Right lobe of liver (tissue), 4 donors: ENCODE results near the gene NFIA.

Experiments
- POLR2A ChIP-seq: fragments of 450-650 bp; IDR thresholded peaks from one replicate; pipeline ENCODE4 v1.6.1; 2017; ENCODE audit warnings: antibody characterized with exemption, mild to moderate bottlenecking
- TF ChIP-seq, protein P1 (sequence below), 4 donors: fragments of 200-600 bp in 3 of 4; fragments of 450-650 bp in 1 of 4; IDR thresholded peaks; one replicate each; pipeline versions ENCODE4 v1.5.1 to v1.8.0; 2016 to 2022; ENCODE audit warnings: antibody characterized with exemption in 4 of 4, mild to moderate bottlenecking in 2 of 4
- donor health status: DM: no; HTN: no; CAD: no.
- donor health status: DM: no; HTN: no; CAD: no.
- donor health status: DM: no; HTN: yes; CAD: no.

DNA sequence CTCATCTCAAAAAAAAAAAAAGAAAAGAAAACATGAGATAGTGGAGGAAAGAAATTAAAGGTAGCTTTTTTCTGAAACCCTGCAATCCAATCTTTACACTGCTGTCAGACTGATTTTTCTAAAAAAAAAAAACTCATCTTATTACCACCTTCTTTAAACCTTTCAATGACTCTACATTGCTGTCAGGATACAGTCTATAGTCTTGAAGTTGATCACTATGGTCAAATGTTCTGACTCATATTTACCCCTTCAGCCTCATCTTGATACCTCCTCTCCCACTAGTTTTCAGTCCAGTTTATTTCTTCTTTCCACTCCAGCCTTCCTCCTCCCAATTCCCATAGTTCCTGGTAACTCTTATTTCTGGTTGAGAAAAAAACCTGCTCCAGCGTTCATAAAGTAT is 17.7 kb upstream of the NFIA start:
- TF ChIP-seq, protein P1, sequence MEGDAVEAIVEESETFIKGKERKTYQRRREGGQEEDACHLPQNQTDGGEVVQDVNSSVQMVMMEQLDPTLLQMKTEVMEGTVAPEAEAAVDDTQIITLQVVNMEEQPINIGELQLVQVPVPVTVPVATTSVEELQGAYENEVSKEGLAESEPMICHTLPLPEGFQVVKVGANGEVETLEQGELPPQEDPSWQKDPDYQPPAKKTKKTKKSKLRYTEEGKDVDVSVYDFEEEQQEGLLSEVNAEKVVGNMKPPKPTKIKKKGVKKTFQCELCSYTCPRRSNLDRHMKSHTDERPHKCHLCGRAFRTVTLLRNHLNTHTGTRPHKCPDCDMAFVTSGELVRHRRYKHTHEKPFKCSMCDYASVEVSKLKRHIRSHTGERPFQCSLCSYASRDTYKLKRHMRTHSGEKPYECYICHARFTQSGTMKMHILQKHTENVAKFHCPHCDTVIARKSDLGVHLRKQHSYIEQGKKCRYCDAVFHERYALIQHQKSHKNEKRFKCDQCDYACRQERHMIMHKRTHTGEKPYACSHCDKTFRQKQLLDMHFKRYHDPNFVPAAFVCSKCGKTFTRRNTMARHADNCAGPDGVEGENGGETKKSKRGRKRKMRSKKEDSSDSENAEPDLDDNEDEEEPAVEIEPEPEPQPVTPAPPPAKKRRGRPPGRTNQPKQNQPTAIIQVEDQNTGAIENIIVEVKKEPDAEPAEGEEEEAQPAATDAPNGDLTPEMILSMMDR (IDR thresholded peaks at IDR 0.05) = no peak
- TF ChIP-seq POLR2A = no peak
